HG03045 (cell line): ENCODE data around the gene TRPV3.
"Not testable (repeated sequence)": the region's sequence is repeated elsewhere in the genome, so short reads cannot be mapped to it uniquely, and the experiment has no call there.

Experiments
- ATAC-seq: cut with Tn5 transposase; IDR thresholded peaks from one replicate; pipeline ENCODE4 v1.9.1; 2021; ENCODE audit warnings: mild to moderate bottlenecking, moderate library complexity; ENCODE audit not compliant: unreplicated experiment

Gene TRPV3

DNA sequence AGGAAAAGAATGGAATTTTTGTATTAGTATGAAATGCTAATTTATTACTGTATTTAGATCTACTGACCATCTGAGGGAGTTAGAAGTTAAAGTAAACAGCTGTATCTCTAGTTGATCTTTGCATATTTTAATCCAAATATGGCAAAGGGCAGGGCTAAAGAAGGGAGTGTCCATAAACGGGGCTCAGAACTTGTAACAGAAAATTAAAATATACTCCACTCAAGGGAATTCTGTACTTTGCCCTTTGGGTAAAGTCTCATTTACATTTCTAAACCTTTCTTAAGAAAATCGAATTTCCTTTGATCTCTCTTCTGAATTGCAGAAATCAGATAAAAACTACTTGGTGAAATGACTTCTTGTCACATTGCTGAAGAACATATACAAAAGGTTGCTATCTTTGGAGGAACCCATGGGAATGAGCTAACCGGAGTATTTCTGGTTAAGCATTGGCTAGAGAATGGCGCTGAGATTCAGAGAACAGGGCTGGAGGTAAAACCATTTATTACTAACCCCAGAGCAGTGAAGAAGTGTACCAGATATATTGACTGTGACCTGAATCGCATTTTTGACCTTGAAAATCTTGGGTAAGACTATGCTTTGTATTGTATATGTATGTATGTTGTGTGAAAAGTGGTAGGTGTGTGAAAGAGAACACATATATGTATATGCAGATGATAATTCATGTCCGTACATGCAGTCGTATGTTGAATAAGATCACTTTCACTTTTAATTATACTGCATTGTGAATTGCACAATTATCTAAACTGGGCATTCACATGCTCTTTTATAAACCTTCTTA, 81.6 kb downstream of the TRPV3 start, which contains the start of gene ASPA:
Gene ASPA (plus strand): TSS at position 186 of the 799 bp plus-strand sequence. CDS start 163 bp downstream, at position 349.
- no peak for ATAC-seq

DNA sequence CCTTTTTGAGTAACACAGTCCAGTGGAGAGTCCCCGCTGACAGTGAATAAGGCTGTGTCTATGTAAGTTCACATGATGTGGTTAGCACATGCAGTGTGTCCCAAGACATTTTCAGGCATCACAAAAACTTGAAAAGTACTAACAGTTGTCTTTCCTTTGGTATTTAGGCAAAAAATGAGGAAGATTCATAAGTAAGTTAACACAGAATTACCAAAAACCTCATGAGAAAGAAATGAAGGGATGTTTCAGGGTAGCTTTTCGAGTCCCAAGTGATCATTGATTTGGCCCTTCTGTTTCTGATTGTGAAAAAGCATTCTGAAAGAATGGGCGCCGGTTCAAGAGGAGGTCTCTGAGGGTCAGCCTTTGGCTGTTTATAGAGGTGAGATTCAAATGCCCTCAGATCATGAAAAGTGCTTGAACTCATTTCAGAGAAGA, 82.3 kb downstream of the TRPV3 start:
- ATAC-seq = no peak

DNA sequence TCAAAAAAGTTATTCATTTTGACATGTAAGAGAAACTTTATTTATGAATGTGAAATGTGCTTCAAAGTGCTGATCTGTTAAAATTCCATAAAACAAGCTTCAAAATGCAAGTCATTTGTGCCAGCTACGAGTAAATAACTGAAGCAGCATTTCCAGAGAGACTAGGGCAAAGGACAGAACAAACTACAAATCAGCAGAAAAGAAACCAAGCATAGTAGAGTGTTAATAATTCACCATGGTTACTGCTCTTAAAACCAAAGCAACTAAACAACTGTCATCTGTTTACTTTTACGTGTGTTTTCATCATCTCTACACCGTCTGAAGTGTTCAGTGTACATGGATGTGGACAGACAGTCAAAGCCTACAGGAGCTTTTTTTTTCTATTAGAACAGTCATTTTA, 83.4 kb downstream of the TRPV3 start:
- no peak for ATAC-seq

DNA sequence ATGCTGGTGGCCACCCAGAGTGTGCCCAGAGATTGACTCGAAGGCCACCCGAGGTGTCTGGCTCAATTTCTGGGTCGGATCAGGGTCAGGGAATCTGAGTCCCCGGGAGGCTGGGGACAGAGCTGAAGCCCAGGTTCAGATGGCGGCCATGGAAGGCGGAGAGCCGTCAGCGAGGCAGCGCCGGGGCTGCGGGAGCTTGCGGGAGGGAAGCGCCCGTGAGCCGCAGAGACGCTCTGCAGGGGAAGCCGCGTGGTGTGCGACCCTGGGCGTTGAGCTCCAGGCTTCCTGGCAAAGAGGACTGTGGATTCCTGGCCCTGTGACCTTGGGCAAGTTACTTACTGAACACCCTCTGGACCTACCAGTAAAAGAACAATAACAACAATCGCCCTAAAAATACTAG, 85.5 kb downstream of the TRPV3 start:
- no peak for ATAC-seq

DNA sequence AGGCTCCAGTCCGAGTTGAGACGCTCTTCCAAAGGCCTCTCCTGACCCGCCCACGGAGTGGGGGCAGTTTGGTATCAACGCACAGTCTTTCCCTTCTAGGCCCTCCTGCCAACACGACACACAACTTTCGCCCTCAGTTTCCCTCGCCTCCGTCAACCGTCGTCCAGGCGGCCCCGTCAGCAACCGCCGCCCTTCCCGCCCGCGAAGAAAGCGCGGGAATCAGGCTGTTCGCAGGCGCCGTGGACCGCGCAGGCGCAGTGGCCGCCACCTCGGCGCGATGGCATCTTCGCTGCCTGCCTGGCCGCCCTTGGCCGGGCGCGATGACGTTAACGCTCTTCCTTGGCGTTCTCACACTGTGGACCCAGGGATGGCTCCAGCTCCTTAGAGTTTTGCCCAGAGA, 86.0 kb downstream of the TRPV3 start, which contains the start of gene SPATA22:
Gene SPATA22 (minus strand): TSS at position 221 of the 400 bp plus-strand sequence. CDS start 2,494 bp downstream, outside the sequence.
- no peak for ATAC-seq

DNA sequence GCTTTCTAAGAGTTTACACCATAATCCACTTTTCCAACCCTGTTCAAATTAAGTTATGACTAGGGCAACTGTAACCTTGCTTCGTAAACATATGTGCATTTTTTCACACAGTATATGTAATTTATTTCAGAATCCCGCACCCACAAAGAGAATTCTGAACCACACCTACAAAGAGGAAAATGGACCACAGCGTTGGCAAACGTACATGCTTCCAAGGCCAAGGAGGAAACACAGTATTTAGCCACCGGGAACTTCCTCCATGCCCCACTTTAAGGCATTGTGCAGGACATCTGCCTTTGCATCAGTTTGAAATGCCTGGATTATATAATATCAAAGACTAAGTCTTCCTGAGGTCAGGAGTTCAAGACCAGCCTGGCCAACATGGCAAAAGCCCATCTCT, 88.1 kb downstream of the TRPV3 start:
- ATAC-seq = no peak

DNA sequence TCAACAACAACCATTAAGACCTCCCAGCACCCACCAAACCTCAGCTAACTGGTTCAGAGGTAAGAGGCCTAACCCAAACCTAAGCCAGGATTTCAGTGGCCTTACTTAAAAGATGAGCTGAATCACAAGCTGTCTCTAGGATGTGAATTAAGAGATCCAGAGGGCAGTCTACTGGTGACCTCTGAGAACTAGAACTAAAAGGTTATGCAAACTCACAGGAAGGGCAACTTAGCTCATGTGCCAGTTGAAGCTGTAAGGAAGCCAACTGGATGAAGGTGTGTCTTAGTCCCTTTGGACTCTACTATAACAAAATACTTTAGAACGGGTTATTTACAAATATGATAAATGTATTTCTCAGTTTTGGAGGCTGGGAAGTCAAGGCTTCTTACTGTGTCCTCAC, 91.3 kb downstream of the TRPV3 start:
- not testable (repeated sequence) for ATAC-seq
